IMR-90 (cell line): ENCODE measurements around the gene MYADML2.

Source experiments
- BHLHE40 ChIP-seq: fragments of 150-350 bp; IDR thresholded peaks from 2 replicates; pipeline ENCODE4 v1.6.1; 2016; ENCODE audit warnings: mild to moderate bottlenecking, low read depth, low read length
- FOS ChIP-seq: fragments of 150-350 bp; IDR thresholded peaks from 2 replicates; pipeline ENCODE4 v1.6.1; 2016; ENCODE audit warnings: low read depth, low read length
- NFE2L2 ChIP-seq: fragments of 150-350 bp; IDR thresholded peaks from 2 replicates; pipeline ENCODE4 v1.6.1; 2016; ENCODE audit warnings: low read depth, mild to moderate bottlenecking, low read length
- POLR2A ChIP-seq: IDR thresholded peaks from 2 replicates; pipeline ENCODE4 v1.6.1; 2012; ENCODE audit warnings: mild to moderate bottlenecking, low read depth, low read length
- RAD21 ChIP-seq: IDR thresholded peaks from 2 replicates; pipeline ENCODE4 v1.6.1; 2012; ENCODE audit warnings: low read length, improper control_type of control experiment
- RCOR1 ChIP-seq: IDR thresholded peaks from 2 replicates; pipeline ENCODE4 v1.6.1; 2012; ENCODE audit warnings: mild to moderate bottlenecking, low read length, improper control_type of control experiment; ENCODE audit not compliant: insufficient replicate concordance
- RFX5 ChIP-seq: IDR thresholded peaks from 2 replicates; pipeline ENCODE4 v1.8.0; 2012; ENCODE audit warnings: low read depth, mild to moderate bottlenecking, low read length, moderate library complexity
- TF ChIP-seq, protein P1 (sequence below): conservative IDR thresholded peaks from 2 replicates; pipeline ENCODE4 v1.5.1; 2012; ENCODE audit warnings: mild to moderate bottlenecking, low read depth, low read length, improper control_type of control experiment
- TF ChIP-seq, protein P2 (sequence below): fragments of 150-350 bp; IDR thresholded peaks from 2 replicates; pipeline ENCODE4 v1.6.1; 2017; ENCODE audit warnings: mild to moderate bottlenecking, antibody characterized with exemption, low read length, low read depth

DNA sequence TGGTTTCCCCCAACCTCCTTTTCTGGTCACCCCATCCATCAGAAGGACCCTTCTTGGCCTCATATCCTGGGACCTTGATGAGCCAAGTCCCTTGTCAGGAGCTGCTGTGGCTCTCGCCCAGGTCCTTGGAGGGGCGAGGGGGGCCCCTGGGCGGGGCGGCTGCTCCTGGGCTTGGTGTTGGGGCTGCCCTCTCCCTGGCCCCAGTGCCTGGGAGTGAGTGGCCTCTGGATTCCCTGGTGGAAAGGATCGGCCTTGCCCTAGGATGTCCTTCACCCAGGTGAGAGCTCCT is 20.2 kb upstream of the MYADML2 start:
- TF ChIP-seq POLR2A (no peak), RFX5 (no peak), BHLHE40 (no peak), RCOR1 (no peak), NFE2L2 (no peak), FOS (no peak), RAD21 (no peak)
- TF ChIP-seq, protein P1, sequence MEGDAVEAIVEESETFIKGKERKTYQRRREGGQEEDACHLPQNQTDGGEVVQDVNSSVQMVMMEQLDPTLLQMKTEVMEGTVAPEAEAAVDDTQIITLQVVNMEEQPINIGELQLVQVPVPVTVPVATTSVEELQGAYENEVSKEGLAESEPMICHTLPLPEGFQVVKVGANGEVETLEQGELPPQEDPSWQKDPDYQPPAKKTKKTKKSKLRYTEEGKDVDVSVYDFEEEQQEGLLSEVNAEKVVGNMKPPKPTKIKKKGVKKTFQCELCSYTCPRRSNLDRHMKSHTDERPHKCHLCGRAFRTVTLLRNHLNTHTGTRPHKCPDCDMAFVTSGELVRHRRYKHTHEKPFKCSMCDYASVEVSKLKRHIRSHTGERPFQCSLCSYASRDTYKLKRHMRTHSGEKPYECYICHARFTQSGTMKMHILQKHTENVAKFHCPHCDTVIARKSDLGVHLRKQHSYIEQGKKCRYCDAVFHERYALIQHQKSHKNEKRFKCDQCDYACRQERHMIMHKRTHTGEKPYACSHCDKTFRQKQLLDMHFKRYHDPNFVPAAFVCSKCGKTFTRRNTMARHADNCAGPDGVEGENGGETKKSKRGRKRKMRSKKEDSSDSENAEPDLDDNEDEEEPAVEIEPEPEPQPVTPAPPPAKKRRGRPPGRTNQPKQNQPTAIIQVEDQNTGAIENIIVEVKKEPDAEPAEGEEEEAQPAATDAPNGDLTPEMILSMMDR = no peak
- TF ChIP-seq, protein P2, sequence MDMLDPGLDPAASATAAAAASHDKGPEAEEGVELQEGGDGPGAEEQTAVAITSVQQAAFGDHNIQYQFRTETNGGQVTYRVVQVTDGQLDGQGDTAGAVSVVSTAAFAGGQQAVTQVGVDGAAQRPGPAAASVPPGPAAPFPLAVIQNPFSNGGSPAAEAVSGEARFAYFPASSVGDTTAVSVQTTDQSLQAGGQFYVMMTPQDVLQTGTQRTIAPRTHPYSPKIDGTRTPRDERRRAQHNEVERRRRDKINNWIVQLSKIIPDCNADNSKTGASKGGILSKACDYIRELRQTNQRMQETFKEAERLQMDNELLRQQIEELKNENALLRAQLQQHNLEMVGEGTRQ = no peak
